GM19467 (cell line): ENCODE measurements around the gene SIRPG.
"Not testable (repeated sequence)": the region's sequence is repeated elsewhere in the genome, so short reads cannot be mapped to it uniquely, and the experiment has no call there.

Experiments used
- ATAC-seq: cut with Tn5 transposase; IDR thresholded peaks from one replicate; pipeline ENCODE4 v1.9.1; 2021; ENCODE audit warnings: mild to moderate bottlenecking, moderate library complexity; ENCODE audit not compliant: unreplicated experiment

The SIRPG gene

DNA sequence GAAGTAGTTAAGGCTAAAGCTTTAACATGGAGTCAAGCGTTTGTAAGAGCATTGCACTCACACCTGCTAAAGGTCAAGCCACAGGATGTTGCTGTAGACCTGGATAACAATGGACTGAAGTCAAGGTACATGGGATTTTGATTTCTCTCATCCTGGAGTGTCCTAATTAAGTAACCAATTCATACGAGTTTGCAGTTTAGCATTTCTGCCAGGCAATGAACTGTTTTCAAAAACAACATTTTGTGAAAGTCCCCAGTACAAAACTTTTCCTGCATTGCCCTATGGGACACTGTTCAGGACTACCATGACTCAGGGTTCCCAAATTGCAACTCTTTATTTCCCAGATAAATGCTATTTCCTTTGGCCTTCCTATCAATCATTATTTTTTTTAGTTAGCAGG, 20.4 kb downstream of the SIRPG start:
- no peak for ATAC-seq

DNA sequence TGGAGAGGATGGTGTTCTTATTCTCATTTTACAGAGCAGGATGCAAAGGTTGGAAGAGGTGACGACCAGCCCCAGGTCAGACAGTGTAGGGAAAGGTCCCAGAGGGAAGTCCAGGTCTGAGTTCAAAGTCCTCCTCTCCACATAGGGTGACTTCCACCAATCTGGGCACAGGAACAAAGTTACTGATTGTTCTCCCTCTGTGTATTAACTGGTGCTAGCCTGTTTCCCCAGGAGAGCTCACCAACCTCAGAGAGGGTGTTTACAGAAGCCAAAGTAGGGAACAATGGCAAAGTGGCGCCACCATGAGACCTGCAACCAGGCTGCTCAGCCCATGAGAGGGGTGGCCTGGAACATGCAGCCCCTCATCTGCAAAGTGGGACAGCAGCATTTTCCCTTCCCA, 21.0 kb downstream of the SIRPG start:
- no peak for ATAC-seq

DNA sequence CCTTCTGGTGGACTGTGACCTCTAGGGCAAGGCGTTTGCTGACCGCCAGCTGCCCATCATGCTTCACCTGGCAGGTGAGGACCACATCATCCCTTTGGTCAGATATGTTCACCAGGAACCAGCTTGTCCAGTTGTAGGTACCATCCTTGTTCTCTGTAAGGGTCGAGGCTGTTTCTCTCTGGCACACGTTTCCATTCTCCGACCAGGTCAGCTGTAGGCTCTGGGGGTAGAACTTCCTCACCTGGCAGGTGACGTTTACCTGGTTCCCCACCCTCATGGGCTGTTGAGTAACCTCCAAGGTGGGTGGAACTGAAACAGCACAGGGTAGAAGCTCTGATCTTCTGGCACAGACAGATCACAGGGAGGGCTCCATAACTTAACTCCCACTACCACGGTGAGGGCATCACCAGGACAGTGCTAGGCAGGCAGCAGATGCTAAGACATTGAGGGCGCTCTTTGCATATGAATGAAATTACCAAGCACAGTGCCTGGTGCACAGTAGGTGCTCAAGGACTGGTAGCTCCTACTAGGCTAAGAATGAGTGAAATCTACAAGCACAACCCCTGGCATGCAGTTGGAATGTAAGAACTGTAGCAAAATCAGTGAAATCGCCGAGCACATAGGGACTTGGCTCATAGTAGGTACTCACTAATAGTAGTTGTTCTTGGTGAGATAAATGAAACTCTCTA, 22.1 kb downstream of the SIRPG start:
- ATAC-seq, result no peak

DNA sequence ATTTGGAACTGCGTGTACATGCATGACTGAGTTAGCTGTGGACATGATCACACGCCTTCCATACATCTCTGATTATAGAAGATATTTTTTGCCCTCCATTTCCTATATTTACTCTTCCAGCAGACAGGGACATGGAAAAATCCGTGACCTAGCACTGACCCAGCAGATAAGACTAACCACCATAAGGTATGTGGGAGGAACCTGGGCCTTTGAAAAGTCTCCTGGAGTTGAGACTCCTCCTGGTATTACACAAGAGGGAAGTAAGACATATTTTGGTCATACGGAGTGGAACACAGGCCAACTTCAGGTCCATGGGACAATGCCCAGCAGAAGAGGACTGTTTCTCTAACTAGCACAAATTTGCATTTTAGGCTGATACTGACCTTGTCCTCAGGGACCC, 24.0 kb downstream of the SIRPG start:
- no peak for ATAC-seq

DNA sequence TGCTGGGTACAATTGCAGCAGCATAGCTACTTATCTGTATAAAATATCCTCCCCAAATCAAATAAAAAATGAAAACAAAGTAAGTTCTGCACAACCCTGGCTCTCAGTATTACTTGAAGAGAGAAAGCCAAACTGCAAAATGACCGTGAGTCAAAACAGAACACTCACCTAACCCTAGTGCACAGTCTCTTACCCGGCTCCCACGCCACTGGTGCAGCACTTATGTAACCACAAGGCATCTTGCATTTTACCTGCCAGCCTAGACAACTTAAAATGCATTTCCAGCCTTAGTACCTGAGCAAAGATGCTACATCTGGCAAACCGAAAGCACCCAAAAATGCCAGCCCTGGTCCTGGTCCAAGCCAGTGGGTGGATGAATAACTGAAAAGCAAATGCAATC, 25.4 kb downstream of the SIRPG start:
- no peak for ATAC-seq

DNA sequence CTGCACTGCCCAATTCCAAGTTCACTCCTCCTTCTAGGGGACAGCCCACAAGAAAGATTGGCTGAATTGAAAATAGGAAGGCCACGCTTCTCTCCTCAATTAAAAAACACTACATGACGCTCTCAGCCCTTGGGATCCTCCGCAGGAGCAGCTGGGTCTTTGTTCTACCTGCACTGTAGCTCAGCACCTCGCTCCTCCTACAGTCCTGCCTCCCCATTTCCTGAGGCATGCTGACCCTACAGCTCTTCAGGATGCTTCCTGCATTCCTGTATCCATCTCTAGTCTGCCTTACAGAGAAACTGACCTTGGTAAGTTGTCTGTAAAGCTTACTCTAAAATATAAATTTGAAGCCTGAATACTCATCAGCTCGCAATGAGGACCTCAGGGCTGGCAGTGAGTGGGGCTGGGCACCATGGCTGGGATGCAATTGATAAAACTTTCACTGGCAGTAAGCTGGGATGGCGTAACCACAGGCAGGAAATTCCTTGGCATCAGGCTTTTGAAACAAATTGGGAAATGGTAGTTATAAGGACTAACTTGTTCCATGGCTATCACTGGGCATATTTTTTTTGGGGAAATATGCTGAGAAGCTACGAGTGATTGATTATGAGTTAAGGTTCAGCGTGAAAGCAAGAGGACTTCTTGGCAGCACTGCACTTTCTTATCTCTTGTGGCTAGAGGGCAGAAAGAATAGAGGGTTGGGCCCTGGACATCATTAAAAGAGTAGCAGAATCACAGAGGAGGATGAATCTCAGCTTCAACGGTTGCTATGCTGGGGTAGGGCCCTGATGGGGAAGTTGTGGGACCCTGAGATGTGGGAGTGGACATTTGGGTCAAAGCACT, 26.0 kb downstream of the SIRPG start:
- no peak for ATAC-seq

DNA sequence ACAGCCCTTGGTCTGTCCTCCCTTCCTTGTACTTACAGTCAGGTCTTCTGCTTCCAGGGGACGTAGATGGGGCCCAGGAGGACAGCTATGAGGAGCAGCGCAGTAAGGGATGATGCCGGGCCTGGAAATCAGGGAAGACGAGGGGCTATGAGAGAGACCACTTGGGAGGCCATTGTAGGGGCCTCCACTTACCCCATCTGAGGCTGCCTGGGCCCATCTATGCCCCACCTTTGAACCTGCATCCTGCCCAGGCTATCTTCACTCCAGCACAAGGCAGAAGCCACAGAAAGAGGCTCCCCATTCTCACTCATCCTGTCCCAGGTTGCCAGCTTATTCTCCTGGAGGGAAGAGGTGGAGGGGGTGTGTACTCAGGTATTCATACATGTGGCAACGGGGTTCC, 27.4 kb downstream of the SIRPG start:
- ATAC-seq, result no peak

DNA sequence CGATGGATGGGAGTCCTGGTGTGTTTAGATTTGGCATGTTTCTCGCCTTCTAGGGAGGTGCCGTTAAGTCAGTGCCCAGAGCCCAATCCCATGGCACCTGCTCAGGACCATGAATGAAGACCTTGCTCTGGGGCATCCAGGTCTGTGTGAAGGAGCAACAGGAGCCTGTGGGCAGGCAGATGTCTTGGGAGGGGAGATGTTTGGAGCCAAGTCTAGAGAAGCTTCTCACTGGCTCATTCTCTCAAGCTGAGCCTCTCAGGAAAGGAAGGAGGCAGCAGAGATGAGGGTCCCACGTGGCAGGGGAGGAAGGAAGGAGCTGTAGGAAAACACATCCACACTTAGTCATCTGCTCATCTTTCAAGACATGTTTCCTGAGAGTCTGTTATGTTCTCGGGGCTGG, 28.3 kb downstream of the SIRPG start:
- no peak for ATAC-seq

DNA sequence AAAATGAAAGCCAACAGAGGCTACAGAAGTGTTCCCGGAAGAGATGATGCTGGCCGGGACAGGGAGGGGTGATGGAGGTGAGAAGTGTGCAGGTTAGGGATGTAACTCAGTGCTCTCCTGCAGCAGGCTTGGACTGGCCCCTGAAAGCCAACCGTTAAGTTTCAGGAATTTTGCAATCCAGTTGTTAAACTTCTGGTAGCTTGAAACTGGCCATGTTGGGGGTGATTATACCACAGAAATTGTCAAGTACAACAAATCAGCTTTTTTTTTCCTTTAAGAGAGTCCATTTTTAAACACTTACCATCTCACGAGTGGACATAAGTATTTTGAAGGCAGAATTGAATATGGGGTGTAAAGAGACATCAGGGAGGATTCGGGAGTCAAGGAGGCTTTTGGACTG, 29.0 kb downstream of the SIRPG start:
- no peak for ATAC-seq

DNA sequence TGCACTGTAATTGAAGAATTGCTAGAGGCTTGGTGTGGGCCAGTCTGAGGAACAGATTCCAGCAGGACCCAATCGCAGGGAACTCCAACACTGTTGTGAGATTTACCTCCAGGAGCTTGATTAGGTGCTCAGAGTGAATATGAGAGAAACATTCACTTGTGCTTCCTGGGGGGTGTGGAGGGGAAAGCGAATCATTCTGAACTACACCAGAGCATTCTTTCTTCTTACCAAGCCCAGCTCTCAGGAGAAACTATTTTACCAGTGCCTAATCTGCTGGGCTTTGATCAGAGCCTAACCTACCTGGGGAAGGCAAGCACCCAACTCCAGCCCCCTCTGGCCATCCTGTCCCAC, 30.4 kb downstream of the SIRPG start:
- no peak for ATAC-seq

DNA sequence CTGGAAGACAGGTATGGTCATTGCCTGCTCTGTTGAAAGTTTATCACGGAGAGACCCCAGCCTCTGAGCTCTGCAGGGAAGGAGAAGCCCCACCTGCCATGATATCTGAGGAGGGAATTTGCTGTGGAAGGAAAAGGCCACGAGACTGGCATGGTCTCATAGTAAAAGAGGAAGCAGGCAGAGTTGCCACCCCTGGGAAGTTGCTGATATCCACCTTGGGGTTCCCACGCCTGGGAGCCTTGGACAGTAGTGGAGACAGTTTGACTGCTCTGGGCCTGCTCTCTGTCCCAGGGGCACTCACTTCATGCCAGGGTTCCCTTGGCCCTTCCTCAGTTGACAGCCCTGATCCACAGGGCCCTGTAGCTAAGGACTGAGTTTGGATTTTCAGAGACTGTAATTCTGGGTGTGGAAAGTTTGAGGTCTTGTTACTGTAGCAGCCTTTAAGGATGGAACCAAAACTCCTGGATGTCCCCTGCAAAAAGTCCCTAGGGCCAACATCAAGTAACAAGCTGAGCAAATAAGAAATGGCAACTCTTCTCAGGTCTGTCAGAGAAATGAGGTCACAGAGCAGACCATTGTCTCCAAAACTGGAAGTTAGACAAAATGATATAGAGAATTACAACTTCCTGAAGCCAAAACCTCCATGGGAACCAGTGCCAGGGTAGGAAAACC, 30.9 kb downstream of the SIRPG start:
- ATAC-seq, result no peak

DNA sequence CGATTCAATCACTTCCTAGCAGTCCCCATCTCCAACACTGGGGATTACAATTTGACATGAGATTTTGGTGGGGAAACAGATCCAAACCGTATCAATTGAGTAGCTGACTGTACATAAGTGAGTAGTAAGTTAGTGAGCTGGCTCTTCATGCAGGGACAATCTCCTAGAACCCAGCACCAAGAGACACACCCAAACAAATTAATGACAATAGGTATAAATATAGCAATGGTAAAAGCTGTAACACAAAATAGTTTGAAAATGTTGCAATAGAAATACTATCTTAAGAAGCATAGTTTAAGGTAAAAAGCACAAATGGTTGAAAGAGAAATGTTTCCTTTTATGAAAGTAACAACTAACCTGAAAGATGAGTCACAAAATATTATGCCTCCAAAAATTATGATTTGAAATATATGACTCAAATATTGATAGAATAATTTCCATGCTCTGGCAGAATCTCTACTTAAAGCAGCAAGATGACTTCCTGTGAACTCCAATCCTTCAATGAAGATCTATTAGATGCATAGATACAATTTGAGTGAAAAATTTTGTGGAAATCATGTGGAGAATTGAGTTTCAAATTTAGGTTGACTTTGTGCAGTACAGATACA, 32.4 kb downstream of the SIRPG start:
- ATAC-seq, result no peak

DNA sequence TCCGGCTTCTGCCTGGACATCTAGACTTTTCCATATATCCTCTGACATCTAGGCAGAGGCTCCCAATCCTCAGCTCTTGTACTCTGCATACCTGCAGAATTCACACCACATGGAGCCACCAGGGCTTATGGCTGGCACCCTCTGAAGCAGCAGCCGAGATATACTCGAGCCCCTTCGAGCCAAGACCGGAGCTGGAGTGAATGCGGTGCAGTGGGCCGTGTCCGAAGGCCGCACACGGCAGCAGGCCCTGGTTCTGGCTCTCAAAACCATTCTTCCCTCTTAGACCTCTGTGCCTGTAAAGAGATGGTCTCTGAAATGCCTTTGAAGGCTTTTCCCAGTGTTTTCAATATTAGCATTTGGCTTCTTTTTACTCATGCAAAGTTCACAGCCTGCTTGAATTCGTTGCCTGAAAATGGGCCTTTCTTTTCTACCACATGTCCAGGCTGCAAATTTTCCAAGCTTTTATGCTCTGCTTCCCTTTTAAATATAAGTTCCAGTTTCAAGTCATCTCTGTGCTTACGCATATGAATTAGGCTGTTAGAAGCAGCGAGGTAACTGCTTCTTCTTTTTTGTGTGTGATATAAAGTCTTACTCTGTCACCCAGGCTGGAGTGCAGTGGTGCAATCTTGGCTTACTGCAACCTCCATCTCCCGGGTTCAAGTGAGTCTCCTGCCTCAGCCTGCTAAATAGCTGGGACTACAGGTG, 33.9 kb downstream of the SIRPG start:
- no peak for ATAC-seq

DNA sequence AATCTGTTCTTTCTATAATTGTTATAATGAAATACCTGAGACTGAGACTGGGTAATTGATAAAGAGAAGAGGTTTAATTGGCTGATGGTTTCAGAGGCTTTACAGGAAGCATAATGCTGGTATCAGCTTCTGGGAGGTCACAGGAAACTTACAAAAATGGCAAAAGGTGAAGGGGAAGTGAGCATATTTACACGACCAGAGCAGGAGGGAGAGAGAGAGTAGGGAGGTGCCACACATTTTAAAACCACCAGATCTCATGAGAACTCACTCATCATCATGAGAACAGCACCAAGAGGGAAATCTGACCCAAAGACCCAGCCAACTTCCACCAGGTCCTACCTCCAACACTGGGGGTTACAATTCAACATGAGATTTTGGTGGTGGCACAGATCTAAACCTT, 35.1 kb downstream of the SIRPG start:
- no peak for ATAC-seq

DNA sequence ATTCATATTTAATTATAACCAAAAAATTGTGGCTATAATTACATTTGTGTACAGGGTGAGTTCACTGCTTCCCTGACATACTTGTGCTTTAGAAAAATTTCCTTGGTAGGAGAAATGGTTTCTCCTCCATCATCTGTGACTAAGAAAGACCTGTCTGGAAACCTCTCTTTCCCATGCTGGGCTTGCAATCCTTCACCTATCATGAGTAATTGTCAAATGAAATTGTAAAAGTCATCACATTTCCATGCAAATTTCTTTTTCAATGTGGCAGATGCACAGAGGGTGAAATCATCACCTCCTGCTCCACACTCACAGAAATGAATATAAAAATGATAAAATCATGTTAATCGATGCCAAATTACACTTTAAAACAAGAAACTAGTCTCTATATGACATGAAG, 36.3 kb downstream of the SIRPG start:
- no peak for ATAC-seq

DNA sequence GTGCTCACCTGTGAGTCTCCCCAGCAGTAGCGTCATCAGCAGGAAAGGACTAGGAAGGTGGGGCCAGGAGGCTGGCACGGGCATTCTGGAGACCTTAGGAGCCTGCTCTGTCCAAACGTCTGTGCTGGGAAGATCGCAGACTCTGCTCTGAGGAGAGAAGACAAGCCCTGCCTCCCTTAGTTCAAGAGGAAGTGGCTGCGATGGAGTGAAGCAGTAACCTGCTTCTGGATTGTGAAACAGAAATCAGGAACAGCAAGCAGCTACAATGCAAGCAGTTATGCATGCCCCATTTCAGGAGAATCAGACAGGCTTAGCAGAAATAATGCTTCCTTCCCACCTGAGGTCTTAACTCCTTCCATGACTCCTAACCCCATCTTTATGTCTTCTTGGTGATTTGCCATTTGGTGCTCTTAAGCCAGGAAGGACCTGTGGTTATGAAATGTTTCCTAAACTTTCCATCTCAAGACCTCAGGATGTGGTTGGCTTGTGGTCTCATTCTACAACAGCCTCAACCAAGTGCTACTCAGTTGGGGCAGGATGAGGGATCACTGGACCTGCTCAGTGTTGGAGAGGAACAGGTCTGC, 37.6 kb downstream of the SIRPG start, which contains the start of gene SIRPB1:
SIRPB1 (minus strand) TSS at position 149 of the 584 bp plus-strand sequence; CDS start at position 84, 65 bp downstream.
- no peak for ATAC-seq

DNA sequence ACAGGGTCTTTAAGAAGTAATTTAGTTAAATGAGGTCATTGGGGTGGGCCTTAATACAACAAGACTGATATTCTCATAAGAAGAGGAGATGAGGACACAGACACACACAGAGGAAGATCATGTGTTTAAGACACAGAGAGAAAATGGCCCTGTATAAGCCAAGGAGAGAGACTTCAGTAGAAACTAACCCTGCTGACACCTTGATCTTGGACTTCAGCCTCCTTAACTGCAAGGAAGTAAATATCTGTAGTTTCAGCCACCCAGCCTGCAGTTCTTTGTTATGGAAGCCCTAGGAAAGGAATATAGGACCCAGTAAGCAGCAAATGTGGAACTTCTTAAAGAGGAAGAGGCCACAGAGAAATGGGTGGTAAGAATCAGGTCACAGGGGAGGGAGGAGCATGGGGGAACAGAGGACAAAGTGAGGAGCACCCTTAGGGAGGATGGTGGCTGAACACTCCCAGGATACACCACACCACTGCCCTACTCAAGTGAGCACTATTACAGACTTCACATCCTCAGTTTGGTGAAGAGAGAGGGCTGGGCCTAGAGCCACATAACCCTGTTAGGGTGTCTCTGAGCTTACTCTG, 38.5 kb downstream of the SIRPG start:
- ATAC-seq, result no peak

DNA sequence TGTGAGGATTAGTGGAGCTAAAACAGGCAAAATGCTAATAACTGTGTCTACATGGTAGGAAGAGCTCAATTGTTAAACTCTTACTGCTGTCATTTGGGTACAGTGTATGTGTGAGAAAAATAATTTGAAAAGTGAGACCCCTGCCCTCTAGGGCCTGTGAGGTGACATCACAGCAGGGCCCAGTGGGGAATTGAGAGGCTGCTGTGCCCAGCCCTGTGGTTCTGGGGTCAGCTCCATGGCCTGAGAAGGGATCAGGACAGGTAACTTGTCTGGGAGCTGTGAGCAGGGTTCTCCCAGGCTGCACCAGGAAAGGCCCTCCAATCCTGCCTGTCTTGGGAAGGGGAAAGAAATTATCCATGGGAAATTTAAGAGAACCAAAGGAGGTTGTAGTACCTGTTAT, 39.1 kb downstream of the SIRPG start:
- ATAC-seq, result no peak

DNA sequence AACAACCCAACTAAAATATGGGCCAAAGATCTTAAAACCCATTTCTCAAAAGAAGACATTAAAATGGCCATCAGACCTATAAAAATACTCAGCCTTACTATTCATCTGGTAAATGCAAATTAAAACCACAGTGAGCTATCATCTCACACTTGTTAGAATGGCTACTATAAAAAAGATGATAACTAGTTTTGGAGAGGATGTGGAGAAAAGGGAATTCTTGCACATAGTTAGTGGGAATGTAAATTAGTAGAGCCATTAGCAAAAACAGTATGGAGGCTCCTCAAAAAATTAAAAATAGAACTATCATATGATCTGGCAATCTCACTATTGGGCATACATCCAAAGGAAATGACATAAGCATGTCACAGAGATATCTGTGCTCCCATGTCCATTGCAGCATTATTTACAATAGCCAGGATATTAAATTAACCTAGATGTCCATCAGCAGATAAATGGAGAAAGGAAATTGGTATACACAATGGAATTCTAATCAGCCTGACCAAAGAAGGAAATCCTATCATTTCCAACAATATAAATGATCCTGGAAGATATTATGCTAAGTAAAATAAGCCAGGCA, 40.6 kb downstream of the SIRPG start:
- no peak for ATAC-seq

DNA sequence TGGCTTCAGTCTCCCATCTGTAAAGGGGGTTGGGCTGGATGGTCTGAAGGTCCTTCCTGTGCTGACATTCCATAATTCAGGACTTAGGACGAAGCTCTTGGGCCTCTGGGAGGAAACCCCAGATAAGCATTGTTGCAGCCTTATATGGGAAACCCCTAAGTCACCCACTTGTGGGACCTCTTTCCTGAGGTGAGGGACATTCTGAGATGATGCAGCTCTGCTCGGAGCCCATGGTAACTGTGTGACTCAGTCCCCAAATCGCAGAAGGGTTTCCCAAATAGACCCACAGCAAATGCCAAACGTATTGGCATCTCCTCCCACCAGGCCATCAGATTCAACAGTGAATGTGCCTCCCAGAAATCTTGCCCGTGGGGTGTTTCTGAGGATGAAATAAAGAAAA, 47.2 kb downstream of the SIRPG start:
- ATAC-seq, result not testable (repeated sequence)
